NCI-H748 (cell line): Measurements from ENCODE around the gene TMEM74B.
"Not testable (repeated sequence)": the region's sequence is repeated elsewhere in the genome, so short reads cannot be mapped to it uniquely, and the experiment has no call there.

Experiments used
- DNase-seq: peaks from one replicate; lab custom pipeline; 2025; ENCODE audit not compliant: unreplicated experiment; lab: John Stamatoyannopoulos, UW

TMEM74B gene

GRCh38 chr20:1184638-1185315 is at the start of gene TMEM74B:
Gene TMEM74B (minus strand): TSS chr20:1184981. CDS start chr20:1183801, 1,180 bp downstream.
- peak; percentile 67 for DNase-seq

- DNase-seq = no peak
Observed at GRCh38 chr20:1232286-1233111, 47.7 kb upstream of the TMEM74B start.

DNA sequence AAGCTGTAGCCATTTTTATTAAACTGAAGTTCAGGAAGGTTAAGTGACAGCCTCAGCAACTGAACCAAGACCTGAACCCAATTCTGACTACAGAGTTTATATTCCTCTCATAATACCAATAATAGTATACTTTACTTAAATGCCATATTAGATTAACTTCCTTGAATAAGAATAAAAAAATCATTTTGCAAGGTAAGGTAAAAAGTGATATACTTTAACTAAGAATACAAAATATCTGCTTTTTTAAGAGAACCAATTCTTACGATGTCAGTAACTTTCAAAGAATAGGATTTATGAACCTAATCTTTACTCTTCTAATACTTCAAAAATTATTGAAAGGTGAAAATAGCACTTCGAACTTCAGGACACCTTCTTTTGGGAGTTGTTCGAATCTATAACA is 44.8 kb upstream of the TMEM74B start:
- no peak for DNase-seq

- DNase-seq = peak; percentile 78
Observed at GRCh38 chr20:1225783-1226654, 41.2 kb upstream of the TMEM74B start, which contains the start of gene RAD21L1. Gene RAD21L1 (plus strand): TSS chr20:1226044. CDS start chr20:1228454, 2,410 bp downstream.

GRCh38 chr20:1225263-1225782 is 40.5 kb upstream of the TMEM74B start:
- DNase-seq = peak; percentile 86

DNA sequence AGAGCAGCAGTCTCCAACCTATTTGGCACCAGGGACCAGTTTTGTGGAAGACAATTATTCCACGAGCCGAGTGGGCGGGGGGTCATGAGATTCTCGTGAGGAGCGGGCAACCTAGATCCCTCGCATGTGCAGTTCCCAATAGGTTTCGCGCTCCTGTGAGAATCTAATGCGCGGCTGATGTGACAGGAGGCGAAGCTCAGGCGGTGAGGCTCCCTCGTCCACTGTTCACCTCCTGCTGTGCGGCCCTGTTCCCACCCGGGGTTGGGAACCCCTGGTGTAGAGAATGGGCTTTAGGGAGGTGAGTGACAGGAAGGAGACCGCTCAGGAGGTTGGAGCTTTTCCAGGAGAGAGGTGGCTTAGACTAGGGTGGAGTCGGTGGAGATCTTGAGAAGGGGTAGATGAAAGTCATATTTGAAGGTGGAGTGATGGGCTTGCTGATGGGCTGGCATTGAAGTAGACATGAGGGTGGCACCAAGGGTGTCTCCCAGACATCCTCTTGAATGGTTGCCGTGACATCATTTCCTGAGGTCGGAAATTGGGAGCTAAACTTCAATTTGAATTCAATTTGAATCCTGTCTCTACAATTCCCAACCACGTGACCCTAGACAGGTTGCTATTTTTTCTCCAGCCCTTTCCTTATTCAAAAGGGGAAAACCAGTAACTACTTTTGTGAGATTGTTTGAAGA is 39.6 kb upstream of the TMEM74B start:
- DNase-seq = no peak

DNA sequence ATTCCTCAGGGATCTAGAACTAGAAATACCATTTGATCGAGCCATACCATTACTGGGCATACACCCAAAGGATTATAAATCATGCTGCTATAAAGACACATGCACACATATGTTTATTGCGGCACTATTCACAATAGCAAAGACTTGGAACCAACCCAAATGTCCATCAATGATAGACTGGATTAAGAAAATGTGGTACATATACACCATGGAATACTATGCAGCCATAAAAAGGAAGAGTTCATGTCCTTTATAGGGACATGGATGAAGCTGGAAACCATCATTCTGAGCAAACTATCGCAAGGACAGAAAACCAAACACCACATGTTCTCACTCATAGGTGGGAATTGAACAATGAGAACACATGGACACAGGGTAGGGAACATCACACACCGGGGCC is 38.0 kb upstream of the TMEM74B start:
- DNase-seq = not testable (repeated sequence)

GRCh38 chr20:1216527-1217427 is 32.0 kb upstream of the TMEM74B start:
- not testable (repeated sequence) for DNase-seq

- no peak for DNase-seq
Observed at GRCh38 chr20:1215386-1216170, 30.8 kb upstream of the TMEM74B start.

GRCh38 chr20:1214838-1215261 is 30.1 kb upstream of the TMEM74B start:
- DNase-seq = no peak

GRCh38 chr20:1212607-1213396 is 28.0 kb upstream of the TMEM74B start:
- DNase-seq = peak; percentile 82

DNA sequence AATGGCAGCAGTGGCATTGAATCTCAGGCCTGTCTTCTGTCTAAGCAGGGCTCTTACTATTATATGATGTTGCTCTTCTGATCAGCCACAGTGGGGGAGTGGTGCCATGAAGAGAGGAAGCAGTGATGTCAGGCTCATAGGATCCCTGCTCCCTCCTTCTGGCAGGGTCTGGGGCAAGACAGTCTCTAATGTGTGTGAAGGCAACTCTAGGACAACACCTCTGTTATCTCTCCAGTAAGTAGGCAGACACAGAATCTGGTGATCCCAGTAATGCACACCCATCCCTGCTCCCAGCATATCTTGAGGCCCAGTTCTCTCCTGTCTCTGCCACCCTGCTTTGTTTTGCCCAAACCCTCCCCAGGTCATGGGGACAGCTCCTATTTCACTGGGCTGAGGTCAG is 27.2 kb upstream of the TMEM74B start:
- no peak for DNase-seq

DNA sequence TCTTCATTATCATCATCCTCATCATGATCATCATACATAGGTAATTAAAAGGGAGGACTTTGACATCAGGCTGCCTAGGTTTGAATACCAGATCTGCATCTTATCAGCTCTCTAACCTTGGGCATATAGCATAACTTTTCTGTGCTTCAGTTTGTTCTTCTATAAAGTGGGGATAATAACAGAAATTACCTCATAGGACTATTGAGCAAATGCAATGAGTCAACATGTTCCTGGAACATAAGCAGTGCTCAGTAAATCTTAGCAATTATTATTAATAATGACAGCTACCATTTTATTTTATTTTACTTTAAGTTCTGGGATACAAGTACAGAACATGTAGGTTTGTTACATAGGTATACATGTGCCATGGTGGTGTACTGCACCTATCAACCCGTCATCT is 25.7 kb upstream of the TMEM74B start:
- no peak for DNase-seq

DNA sequence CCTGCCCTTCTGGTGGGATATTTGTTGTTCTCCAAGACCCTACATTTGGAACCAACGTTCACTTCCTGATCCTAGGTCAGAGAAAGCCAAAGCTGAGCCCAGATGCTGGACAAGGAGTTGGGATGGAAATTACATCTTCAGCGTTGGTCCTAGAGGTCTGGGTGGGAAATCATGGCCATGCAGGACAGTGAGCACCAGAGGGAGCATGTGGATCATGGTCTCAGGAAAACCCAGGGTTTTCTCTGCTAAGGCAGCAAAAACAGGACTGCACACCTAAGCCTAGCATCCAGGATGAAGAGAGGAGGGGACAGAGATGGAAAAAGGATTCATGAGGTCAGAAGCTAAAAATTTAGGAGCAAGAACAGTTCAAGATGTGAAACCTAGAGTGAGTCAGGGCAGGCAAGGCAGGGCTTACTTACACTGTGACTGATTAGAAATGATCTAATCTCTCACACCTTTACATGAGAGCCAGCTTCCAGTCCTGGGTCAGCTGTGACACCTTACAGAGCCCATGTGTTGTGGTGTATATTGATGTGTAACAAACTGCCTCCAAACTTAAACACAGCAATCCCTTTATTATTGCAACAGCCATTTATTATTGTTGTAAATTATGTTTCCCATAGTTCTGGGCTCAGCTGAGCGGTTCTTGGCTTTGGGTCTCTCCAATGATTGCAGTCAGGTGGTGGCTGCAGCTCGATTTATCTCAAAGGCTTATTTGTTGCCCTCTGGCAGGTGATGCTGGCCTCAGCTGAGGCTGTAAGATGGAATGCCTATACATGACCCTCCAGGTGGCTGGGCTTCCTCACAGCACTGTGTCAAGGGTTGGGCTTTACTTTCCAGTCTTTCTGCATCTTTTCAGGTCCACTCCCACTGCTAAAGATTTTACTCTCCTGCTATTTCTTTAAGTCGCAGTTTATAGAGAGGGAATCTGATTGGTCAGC is 24.9 kb upstream of the TMEM74B start:
- DNase-seq = no peak

- DNase-seq = no peak
Observed at GRCh38 chr20:1207293-1207878, 22.6 kb upstream of the TMEM74B start.

GRCh38 chr20:1206366-1207148 is 21.8 kb upstream of the TMEM74B start:
- no peak for DNase-seq
